Measurements from ENCODE around the gene RAPGEF1.

Gene RAPGEF1

DNA sequence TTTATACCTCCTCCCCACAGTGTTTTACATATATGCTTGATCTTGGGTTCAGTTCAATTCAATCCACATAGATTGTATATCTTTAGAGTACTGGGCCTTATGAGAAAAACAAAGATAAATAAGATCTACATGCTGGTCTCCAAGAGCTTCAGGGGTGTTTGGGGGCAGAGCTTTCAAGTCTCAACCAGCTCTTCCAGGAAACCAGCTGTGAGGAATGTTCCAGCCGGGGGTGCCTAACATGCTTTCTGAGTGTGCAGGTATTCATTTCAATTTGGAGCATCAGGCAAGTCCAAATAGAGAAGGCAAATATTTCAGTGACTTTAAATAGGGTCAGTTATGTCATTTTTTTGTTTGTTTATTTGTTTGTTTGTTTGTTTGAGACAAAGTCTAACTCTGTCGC lies 5.7 kb upstream of the RAPGEF1 start:
- FAIRE-seq: no peak

DNA sequence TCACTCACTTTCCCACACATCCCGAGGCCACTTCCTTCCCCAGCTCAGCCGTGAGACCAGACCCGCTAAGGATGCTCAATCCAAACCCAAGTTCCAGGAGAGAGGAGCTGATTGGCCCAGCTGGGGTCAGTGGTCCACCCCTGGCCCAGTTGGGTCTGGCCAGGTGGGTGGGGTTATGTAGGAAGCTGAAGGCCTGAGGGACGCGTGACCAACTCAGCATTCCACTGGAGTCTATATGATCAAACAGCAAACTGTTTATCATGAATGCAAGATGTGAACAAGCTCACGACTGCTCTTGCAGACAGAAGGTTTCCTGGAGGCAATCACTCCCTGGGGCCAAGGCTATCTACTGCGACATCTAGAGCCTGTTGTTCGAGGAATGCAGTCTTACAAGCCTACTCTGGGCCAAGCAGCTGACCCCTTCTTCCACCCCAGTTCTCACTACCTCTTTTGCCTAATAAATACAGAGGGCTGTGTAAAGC lies 4.9 kb upstream of the RAPGEF1 start:
- no peak for FAIRE-seq

DNA sequence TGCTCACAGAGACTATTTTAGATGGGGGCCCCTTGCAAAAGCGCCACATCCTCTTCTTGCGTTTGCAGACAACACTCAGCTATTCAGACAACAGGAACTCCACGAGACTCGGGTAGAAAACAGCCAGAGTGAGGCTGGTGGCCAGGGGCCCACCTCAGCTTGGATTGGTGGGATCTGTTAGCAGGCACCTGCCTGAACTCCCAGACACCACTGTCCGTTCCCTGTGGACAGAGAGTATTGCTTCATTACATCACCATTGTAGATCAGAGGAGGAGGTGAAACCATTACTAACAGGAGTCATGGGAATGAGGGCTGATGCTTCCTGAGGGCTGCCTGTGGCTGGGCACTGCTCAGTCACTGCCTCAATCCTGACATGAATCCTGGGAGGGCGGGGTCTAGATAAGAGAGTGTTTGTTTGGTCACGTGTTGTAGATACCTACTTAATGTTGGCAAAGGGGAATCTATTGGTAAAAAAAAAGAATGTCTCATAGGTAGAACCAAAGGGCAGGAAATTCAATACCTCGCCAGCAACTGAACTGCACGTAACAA lies 4.4 kb upstream of the RAPGEF1 start:
- no peak for FAIRE-seq

DNA sequence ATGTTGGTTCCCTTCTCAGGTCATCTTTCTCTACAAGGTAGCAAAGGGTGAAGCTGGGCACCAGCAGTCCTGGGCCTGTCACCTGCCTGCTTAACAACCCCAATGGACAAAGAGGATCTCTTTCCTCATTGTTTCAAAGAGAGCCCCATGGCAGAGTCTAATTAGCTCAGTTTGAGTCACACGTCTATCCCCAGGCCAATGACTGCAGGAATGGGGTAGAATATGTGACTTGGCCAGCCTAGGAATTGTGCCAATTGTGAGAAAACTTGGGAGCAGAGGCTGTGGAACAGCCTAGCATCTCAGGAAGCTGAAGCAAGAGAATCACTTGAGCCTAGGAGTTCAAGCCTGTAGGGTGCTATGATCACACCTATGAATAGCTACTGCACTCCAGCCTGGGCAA lies 3.6 kb upstream of the RAPGEF1 start:
- no peak for FAIRE-seq

DNA sequence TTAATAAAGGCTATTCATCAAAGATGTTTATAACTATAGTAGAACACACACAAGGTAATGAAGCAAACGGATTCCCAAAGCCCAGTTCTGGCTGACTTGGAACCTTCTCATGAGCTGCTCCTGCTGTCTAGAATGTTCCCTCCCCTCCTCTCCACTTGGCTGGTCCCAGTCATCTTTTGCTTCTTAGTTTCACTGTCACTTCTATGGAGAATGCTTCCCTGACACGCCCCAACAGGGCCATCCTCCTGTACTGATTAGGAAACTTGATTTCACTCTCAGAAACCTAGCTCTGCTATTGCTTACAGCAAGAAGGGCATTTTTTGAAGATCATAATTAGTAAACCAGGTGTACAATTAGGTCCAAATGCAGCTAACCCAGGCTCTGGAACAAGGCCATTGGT lies 3.2 kb upstream of the RAPGEF1 start:
- no peak for FAIRE-seq

DNA sequence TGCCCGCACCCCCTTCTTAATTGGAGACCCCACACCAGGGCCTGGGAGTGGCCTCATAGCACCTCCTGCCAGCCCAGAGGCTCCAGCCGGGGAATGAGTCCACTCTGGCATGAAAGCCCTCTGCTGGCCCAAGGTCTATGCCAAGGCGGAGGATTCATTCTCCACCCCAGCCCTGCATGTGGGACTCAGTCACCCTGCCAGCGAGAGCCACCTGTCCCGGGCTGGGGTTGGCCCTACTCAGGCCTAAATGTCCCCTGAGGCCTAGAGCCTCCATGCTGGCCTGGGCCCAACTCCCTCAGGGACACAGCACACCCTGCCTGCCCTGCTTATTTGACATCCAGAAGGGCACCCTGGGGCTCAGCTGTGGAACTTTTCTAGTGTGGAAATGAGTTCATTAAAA lies 1.0 kb upstream of the RAPGEF1 start:
- no peak for FAIRE-seq

DNA sequence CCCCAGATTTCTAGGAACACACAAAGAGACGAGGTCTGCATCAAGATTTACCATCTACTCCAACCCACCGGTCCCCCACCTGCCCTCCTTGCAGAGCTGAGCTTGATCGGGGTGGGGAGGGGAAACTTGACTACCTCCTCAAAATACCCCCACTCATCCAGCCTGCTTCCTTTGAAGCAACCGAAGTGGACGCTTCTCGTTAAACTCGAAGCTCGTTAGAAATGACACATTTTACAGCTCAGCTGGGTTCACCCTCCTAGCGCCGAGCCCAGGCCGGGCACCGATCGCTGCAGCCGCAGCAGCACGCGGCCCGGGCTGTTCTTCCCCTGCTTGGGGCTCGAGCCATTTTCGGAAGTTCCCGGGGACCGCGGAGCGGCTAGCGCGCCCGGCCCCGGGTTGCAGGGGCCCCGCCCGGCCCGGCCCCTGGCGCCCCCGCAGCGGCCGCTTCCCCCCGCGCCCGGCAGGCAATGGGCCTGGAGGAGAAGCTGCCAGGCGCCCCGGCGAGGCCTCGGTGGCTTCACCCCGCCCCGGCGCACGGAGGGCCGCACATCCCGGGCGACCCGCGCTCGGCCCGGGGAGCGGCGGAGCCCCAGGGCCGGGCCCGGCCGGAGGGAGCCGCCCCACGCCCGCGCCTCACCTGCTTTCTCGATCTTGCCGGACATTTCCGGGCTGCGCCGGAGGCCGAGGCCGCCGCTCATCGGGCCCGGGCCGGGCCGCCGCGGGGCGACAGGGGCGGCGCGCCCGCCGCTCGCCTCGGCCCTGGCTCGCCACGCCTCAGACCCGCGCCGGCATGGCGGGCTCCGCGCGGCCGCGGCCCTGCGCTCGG lies 530 bp downstream of the RAPGEF1 start:
- no peak for FAIRE-seq

DNA sequence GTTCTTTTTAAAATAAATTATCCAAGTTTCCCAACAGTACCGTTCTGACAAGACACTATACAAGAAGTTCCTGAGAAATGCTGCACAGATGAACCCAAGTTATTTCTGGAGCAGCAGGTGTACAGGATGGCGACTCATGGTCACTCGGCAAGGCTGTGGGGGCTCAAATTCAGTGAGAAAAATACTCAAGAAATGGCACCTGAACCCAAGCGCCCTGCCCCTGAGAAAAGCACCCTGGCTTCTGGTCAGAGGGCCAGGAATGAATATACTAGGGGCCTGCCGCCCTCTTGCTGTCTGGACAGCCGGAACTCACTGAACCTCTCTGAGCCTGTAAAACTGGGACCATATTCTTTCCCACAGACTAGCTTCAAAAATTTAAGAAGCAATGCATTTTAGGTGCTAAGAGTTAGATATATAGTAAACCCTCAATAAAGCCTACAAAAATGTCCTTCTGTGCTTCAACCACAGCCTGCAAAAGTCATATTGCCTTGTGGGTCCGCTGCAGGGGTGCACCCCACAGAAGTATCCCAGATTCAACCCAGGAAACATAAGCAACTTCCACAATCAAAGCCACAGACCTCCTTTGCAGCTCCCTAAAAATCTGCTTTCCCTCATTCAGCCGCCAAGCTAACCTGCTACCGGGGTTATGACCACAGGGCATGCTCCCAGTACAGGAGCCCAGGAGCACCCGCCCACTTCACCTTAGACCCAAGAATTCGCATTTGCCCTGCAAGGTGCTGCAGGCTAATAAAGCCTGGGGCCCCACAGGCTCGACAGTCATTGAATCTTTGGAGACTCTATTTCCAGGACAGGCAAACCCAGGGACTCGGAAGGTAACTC lies 1.4 kb downstream of the RAPGEF1 start:
- FAIRE-seq: no peak

DNA sequence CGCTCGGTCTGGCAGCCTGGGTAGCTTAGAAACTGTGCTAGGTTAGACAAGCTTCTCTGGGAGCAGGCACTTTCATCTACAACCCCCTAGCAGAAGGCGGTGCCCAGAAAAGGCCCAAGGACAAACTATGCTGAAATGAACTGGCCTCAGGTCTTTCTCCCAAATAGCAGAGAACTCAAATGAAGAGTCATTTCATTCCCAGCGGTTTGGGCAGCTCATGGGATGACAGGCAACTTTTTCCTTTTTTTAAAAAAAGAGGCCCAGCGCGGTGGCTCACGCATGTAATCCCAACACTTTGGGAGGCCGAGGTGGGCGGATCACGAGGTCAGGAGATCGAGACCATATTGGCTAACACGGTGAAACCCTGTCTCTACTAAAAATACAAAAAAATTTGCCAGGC lies 2.5 kb downstream of the RAPGEF1 start:
- no peak for FAIRE-seq

DNA sequence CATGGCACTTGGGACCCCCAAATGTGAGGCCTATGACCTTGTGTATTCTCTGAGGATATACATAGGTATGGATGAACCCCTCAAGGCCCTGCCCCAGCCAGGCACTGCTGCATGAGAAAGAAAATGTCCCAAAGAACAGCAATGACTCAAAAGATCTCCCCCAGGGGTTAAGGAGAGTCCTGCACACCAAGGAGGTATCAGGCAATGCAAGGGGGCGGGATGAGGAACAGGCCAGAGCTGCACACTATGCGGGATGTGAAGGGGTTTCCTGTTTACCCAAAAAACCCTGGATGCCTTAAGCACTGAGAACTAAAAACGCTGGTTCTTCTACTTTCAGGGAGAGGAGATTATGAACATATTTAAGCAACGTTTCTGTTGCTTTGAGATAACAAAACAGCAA lies 3.4 kb downstream of the RAPGEF1 start:
- FAIRE-seq: no peak

DNA sequence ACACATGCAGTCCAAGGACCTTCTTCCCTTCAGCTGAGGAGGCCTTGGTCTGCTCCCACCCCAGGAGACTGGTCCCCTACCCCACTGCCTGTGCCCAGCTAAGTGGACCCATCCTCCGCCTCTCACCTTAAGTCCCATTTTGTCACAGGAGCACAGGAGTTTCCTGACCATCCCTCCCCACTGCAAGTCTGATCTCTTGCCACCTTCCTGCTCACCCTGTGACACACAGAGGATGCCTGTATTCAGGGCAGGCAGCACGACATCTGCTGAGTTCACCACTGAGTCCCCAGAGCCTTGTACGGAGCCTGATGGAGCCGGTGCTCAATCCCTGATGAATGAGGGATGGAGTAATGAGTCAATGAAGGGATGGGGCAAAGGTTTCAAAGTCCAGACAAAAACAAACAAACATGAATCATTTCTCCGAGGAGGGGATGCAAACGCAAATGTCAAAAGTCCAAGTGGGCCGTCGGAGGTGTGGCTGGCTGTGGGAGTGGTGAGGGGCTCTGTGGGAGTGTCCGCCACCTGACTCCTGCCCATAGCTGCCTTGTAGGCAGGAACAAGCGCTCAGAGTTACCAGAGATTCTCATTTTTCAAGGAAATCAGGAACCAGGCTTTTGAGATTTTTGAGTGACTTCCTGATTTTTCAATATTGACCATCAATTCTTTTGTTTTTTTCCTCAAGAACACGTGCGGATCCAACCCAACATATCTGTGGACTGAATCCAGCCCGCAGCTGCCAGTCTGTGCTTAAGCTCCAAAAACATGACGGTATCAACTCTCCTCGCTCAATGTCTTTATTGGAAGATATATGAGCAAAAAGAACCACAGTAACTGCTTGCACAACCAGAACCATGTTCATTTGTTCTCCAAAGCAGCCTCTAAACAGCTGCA lies 4.4 kb downstream of the RAPGEF1 start:
- no peak for FAIRE-seq

DNA sequence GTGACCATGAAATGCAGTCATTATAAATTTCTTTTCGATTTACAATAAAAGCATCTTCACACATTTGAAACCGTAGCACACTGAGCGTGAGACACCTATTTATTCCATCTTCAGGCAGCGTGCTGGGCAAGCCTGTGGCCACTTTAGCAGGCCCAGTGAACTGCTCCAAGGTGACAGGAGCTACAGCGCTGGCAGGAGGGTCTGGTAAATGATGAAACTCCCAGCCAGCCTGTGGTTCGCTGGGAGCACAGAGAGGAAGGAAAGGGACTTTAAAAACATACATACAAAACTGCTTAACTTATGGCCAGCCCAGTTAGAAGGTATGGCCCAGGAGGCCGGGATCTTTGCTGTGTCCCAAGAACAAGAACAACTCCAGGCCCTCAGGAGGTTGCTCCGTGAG lies 5.1 kb downstream of the RAPGEF1 start:
- FAIRE-seq: no peak

DNA sequence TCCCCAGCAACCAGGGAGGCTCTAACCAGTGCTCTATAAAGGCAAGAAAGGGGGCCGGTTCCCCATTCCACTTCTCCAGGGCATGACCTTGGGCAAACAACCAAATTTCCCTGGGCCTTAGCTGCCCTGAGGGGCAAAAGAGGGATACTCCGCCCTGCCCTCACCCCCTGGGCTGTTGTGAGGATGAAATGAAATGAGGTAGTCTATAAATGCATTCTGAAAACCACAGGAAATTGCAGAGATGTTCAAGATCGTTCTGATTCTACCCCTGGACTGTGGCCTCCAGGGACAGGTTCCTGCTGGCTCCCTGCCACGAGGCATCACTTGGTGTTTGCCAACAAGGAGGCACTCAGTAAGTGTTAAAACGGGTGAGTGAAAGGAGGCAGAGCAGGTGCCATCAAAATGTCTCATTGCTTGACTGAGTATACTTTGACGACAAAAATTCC lies 5.7 kb downstream of the RAPGEF1 start:
- no peak for FAIRE-seq

DNA sequence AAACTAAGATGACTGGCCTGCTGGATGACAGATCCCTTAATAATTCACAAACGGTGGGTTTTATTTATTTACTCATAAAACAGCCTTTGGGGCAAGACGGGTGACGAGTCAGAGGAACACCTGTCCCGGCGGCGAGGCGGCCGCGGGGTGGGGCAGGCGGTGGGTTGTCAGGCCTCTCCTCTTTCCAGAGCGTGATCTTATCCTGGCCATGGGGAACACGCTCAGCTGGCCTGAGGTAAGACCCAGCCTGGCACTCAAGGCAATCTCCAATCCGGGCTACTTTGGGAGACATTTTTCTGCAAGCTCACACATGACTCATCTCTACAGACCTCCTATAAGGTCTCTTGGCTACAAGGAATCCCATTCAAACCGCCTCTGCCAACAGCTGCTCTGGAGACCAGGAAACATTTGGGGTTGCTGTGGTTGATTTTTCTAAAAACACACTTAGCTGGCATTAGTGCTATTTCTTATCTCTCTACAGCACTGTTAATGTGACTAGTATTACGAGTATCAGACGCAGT lies 6.3 kb downstream of the RAPGEF1 start:
- no peak for FAIRE-seq

DNA sequence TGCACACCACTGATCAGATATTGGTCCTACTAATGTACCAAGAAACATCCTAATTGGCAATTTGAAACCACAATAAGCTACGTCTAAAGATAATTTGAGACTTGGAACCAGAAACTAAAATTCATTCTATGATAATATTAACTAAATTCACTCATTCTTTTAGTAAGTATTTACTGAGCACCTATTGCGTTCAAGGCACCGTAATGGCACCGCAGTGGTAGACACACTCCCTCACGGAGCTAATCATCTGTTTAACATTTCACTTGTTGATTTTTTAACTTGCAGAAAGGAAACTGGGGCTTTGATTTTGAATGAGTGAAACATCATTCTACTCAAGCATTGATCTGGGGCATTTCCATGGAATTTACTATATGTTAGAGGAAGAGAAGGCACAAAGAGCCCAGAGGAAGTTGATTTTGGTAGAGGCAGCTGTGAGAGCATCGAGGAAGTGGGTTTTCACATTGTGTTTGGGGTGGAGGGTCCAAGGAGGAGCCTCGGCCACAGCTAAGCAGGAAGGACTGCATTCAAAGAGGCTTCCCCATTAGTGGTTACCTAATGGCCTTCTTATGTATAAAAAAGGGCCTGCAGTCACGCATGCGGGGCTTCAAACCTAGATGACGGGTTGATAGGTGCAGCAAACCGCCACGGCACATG lies 7.1 kb downstream of the RAPGEF1 start:
- FAIRE-seq: no peak

DNA sequence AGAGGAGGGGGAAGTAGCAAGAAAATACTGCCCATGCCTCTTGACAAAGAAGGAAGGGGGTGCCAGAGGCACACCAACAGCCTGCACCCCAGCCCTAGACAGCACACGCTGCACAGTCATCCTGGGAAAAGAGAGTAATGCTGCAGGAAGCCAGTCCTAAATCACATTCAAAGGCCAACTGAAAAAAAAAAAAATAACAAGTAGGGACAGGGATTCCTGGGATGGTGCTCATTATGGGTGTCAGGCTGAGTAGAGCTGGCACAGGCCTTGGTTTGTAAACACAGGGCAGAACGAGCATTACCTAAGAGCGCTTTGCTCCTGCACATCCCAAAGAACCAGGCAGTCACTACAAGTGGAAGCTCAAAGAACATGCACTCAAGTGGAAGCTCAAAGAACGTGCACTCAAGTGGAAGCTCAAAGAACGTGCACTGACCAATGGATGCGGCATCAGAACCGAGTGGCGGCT lies 7.8 kb downstream of the RAPGEF1 start:
- no peak for FAIRE-seq

DNA sequence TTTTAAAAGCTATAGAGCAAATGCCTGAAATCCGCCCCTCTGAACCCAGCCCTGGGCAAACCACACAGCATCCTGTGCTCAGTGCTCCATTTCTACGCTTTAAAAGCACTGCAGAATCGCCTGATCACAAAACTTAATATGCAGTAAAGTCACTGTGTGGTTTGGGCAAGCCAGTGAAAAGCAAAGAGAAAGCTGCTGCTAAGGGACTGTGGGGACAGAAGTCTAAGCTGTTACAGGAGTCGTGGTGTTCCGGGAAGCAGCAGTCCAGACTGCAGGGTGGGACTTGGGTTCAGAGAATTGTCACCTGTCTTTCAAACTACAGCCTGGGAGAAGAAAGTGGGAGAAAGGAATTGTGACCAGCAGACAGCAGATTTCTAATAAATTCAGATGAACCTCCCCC lies 8.2 kb downstream of the RAPGEF1 start:
- FAIRE-seq: no peak

DNA sequence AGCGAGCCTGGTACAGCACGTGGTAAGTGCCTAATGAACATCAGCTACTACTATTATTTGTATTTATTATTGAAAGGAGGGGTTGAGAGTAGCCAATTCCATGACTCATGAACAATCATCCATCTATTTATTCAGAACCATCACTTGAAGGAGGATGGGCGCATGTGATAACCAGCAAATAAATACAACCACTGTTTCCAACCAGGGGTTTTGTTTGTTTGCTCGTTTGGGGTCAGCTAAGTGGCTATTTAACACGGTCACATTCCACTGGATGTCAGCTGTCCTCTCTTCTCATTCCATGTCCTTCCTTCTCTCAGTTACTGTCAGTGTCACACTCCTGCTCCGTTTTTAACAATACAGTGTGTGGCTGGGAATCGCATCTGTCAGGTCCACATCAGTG lies 8.6 kb downstream of the RAPGEF1 start:
- no peak for FAIRE-seq

DNA sequence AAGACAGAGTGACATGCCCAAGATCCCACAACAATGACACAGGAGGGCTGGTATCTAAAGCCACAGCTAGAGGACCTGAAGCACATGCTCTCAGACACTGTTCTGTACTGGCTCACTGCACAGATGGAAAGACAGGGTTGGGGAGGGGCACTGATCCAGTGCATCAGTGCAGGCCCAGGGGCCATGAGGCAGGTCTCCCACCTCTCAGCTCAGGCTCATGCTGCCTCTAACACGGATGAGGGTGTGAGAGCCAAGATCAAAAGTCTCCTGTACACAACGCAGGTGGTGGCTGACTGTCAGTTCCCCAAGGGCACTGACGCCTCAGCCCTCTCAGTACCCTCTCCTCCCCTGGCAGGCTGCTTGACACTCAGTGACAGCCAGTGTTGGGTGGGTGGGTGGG lies 10.9 kb downstream of the RAPGEF1 start:
- FAIRE-seq: no peak

DNA sequence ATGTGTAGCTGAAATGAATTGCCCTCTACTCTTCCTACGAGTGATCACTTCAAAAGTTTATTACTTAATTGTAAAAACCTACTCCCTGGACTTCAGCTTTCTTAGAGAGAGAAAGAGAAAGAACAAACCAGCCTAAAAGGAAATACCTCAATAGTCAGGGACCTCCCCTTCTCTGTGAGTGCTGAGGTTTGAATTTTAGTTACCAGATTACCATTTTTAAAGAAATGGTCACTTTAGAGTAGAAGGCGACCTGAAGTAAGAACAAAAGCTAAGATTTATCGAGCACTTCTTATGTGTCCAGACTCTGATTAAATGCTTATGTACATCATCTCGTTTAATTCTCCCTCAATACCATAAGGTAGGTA lies 11.3 kb downstream of the RAPGEF1 start:
- no peak for FAIRE-seq

DNA sequence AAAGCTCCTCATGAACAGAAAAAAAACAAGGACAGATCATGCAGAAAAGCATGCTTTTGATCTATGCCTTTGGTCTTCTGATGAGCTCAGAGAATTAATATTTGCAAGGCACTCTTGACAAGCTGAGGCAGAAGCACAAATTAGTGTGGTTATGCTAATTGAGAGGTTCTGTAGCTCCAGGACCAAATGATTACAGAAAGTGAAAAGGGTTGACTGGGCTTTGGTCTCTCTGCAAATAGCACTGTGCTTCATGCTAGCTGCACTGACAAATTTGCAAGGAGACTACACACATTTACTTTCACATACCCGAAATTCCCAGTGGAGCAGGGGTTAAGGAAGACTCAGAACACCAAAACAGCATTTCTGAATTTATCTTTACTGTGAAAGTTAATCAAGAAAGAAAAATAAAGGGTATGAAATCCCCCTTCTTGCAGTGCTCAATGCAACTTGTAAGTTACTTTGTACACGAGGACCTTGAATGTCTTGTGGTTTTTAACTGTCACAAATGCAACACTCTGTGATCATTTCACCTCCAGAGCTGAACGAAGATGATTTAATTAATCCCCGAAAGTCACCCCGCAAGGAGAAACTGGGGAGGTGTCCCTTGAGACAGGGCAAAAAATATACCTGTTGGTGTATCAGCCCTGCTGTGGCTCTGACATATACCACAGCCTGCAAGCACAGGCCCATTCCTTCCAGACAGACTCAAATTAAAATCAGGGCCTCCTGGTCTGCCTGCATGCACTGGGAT lies 11.9 kb downstream of the RAPGEF1 start:
- FAIRE-seq: no peak

Data from A204.1 (cell line).